Fibroblast of skin of left biceps (primary cell): ENCODE measurements around the gene AKAP10.
"Not testable (repeated sequence)": the region's sequence is repeated elsewhere in the genome, so short reads cannot be mapped to it uniquely, and the experiment has no call there.

Experiments used
- DNase-seq, 2 experiments: peaks; one replicate each; pipeline ENCODE4 v3.0.0-alpha.2; 2013; ENCODE audit warnings: low read depth in 2 of 2

Gene AKAP10, protein sequence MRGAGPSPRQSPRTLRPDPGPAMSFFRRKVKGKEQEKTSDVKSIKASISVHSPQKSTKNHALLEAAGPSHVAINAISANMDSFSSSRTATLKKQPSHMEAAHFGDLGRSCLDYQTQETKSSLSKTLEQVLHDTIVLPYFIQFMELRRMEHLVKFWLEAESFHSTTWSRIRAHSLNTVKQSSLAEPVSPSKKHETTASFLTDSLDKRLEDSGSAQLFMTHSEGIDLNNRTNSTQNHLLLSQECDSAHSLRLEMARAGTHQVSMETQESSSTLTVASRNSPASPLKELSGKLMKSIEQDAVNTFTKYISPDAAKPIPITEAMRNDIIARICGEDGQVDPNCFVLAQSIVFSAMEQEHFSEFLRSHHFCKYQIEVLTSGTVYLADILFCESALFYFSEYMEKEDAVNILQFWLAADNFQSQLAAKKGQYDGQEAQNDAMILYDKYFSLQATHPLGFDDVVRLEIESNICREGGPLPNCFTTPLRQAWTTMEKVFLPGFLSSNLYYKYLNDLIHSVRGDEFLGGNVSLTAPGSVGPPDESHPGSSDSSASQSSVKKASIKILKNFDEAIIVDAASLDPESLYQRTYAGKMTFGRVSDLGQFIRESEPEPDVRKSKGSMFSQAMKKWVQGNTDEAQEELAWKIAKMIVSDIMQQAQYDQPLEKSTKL

DNA sequence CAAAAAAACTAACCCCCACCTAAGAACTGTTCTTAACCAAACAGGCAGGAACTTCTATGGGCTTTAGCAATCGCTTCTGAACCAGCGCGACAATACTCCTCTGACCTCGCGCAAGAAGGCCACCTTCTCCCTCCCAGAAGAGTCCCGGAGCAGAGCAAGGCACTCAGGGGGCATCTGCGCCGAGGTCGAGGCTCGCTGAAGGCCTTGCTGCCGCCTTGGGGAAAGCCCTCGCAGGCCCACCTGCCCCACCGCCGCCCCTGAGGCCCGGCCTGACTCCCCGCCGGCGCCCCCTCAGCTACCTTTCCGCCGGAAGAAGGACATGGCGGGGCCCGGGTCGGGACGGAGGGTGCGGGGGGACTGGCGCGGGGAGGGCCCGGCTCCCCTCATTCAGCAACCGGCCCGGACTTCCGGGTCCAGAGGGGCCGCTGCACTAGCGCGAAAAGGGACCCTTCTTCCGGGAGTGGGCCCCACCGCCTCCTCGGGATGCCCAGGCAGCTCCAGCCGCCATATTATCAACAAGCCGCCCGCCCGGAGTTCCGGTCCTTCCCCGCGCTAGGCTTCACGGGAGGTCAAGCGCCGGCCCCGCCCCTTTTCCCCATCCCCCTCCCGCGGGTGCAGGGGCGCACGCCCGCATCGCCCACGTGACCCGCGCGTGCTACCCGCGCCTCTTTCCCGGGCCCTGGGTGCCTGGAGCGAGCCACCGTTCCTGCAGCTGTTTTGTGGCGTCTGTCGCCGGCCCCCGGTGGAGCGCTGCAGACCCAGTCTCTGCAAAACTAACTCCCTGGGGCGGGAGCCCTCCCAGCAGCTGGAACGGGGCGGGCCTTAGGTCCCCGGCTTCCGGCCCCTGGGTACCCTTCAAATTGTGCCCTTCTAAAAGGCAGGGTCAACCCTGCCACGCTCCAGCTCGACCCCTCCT is at the start of gene AKAP10:
AKAP10 (minus strand) TSS at position 536 of the 916 bp plus-strand sequence; CDS start at position 387, 149 bp downstream.
- peak; percentile 56 to 60 for DNase-seq

GRCh38 chr17:20026960-20027359 is 49.3 kb upstream of the AKAP10 start:
- DNase-seq, result no peak

DNA sequence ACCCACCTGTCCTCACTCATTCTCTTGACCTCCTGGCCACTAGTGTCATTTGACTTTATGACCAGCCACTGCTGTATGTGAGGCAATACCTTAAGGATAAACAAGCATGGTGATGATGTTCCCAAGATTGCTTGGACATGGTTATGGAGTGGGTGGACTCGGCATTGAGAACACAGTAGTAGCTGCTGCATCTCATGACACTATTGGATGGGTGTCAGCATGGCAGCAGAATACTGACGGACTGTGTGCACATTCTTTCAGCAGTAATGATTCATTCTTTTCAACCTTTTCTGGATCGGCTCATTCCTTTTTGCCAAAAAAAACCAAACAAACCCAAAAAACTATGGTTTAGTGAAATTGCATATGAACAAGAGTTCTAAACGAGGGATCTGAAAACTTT is 45.1 kb upstream of the AKAP10 start:
- DNase-seq, result no peak

GRCh38 chr17:20016475-20016992 is 38.9 kb upstream of the AKAP10 start:
- not testable (repeated sequence) for DNase-seq

DNA sequence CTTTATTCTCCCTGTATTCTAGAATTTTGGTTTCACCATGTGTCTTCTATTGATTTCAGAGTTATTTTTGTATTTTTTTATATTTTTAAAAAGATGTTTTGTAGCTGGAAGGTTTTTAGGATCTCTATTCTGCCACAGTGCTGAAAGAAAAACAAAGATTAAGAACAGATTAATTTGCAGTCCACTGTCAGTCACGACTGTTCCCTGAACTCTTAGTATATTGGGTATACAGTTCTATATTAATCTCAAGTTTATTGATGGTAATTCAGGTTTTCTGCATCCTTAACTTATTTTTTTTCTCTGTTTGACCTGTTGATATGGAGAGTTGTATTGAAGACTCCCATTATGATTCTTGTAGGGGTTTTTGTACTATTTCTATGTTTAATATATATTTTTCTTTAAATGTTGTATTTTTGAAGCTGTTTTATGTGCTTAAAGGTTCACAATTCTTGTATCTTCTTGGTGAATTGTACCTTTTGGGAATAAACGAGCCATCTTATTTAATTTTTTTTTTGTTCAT is 34.4 kb upstream of the AKAP10 start:
- DNase-seq, result no peak

- DNase-seq, result no peak
Observed at GRCh38 chr17:20010936-20011335, 33.3 kb upstream of the AKAP10 start.

DNA sequence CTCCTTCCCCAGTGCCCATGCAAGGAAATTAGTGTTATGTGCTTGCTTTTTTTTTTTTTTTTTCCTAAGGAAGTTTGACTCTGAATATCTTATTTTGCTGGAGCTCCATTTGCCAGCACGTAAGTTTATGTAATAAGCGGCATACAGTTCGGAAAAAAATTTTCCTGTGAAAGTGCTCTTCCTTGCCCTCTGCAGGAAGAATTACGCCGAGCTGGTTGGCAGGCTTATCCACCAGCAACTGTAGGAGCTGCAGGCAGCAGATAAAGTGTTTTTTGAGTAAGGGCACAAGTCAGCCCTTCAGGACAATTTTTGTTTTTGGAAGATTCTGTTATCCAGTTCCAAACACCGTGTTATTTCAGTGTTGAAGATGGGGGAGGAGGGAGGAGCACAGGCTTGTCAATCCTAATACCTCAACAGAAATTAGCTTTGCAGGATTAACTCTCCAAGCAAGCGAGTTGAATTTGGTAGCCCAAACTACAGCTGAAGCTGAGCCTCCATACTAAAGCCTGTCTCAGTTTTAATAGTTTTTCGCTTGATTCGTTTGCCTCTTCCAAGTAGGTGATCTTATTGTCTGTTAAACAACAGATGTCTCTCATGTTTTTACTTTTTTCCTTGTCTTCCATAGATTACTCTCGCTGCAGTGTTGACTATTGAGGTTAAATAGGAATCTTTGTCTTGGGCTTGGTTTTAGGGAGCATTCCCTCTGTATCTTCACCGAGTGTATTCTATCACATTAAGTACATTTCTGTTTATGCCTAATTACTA is 32.7 kb upstream of the AKAP10 start:
- DNase-seq, result peak; percentile 2 to 6

GRCh38 chr17:20009302-20010098 is 31.9 kb upstream of the AKAP10 start, which contains the start of gene SPECC1:
Gene SPECC1, plus strand, starts transcription at chr17:20009359. Its CDS starts 87,293 bp downstream, at chr17:20096652.
- no peak for DNase-seq

- DNase-seq, result peak; percentile 9 to 15
Observed at GRCh38 chr17:20009052-20009301, 31.3 kb upstream of the AKAP10 start.

DNA sequence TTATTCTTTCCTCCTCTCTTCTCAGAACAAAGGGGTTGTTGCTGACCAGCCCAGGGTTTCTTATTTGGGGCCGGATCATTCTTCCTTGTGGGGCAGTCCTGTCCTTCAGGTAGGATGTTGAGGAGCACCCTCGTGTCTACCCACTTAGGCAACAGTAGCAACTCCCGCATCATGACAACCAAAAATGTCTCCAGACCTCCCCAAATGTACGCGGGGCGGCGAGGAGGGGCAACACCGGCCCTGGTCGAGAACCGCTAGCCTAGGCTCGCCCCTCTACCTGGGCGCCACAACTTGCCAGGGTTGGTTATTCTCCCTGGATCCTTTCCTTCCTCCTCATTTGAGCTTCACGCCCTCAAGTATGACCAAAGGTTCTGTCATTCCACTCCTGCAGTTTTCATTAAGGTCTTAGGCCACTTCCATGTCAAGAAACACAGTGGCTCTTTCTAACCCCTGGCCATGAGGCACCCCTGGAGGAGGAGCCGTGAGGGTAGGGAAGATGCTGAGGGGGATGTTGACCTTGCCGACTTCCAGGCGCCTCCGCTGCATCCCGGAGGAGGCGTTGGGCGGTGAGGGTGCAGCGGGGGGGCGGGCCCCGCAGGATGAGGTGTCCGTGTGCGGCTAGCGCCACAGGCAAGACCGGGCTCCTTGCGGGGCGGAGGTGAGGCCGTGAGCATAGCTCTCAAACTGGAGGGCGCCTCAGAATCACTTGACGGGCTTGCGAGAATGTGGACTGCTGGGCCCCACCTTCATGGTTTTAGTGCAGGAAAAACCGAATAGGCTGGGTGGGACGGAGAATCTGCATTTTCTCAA is 30.8 kb upstream of the AKAP10 start:
- no peak for DNase-seq

- no peak for DNase-seq
Observed at GRCh38 chr17:19996502-19996901, 18.9 kb upstream of the AKAP10 start.

DNA sequence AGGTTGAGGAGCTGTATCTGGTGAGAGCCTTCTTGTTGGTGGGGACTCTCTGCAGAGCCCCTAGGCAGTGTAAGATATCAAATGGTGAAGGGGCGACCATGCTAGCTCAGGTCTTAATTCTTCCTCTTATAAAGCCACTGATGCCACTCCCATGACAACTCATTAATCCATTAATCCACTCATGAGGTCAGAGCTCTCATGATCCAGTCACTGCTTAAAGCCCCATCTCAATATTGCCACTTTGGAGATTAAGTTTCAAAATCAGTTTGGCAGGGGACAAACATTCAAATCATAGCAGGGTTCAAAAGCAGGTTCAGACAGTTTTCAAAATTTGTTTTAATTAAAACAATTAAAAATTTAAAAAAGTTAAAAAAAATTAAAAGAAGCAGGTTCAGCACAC is 18.5 kb upstream of the AKAP10 start:
- DNase-seq, result no peak

GRCh38 chr17:19992803-19993713 is 15.4 kb upstream of the AKAP10 start:
- peak; percentile 42 to 47 for DNase-seq

GRCh38 chr17:19991252-19991885 is 13.7 kb upstream of the AKAP10 start:
- no peak for DNase-seq

- DNase-seq, result no peak
Observed at GRCh38 chr17:19987897-19988296, 10.3 kb upstream of the AKAP10 start.

DNA sequence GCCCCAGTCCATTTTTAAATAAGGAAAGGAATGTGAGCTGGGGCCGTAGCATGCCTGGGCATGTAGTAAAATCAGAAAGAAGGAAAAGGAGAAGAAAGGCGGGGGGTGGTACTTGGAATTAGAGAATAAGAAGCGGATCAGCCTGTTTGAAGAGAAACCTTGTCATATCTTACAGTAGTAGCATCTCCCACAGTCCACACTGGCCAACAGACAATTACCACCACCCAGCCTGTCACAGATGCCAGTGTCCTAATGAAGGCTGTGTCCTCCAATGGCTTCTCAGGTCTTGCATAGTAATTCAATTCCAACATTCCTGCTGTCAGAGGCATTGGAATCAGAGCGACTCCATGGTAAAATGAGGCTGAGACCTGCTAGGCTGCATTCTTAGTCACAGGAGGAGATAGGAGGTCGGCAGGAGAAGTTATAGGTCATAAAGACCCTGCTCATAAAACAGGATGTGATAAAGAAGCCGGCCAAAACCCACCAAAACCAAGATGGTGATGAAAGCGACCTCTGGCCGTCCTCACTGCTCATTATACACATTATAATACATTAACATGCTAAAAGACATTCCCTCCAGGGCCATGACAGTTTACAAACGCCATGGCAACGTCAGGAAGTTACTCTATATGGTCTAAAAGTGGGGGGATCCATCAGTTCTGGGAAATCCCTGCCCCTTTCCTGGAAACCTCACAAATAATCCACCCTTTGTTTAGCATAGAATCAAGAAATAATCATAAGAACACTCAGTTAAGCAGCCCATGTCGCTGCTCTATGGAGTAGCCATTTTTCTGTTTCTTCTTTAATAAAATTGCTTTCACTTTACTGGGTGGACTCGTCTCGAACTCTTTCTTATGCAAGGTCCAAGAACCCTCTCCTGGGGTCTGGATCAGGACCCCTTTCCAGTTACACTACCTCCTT is 9.6 kb upstream of the AKAP10 start:
- DNase-seq, result no peak
